ENCODE results near the gene ATCAY. TPM values are rescaled to one million over a fixed set of nuclear protein-coding genes. Genes with fewer than 3 reads are reported as not detected.

ATCAY gene
- total RNA-seq, 1 donor from 2014 or later = not detected

DNA sequence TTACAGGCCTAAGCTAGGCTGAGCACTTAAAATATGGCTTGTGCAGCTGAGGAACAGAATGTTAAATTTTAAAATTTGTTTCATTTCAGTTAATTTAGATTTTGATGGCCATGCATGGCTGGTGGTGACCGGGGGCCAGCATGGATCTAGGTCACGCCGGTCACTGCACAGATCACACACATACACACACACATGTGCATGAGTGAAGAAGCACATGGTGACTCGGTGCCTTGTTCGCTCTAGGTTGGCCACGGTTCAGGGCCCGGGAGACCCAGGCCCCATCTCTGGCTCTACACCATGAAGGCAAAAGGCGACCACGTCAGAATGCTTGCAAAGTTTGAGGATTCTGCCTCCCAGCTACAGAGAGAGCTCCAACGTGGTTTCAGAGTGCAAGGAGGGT is 39.7 kb upstream of the ATCAY start:
- intact Hi-C loops (cut with micrococcal nuclease) = no loop called here
- no peaks in the 10 kb centered on the region for H3K4me1 ChIP-seq
- H3K27me3 ChIP-seq (ENCODE audit: low read depth) = peaks cover 20% of the 10 kb centered on the region
- H3K27ac ChIP-seq (replicated peaks) = no peak overlapping the region
- no peaks in the 10 kb centered on the region for H3K9me3 ChIP-seq (replicated peaks)
- TF ChIP-seq, protein P1, sequence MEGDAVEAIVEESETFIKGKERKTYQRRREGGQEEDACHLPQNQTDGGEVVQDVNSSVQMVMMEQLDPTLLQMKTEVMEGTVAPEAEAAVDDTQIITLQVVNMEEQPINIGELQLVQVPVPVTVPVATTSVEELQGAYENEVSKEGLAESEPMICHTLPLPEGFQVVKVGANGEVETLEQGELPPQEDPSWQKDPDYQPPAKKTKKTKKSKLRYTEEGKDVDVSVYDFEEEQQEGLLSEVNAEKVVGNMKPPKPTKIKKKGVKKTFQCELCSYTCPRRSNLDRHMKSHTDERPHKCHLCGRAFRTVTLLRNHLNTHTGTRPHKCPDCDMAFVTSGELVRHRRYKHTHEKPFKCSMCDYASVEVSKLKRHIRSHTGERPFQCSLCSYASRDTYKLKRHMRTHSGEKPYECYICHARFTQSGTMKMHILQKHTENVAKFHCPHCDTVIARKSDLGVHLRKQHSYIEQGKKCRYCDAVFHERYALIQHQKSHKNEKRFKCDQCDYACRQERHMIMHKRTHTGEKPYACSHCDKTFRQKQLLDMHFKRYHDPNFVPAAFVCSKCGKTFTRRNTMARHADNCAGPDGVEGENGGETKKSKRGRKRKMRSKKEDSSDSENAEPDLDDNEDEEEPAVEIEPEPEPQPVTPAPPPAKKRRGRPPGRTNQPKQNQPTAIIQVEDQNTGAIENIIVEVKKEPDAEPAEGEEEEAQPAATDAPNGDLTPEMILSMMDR (IDR thresholded peaks at IDR 0.05; ENCODE audit: borderline replicate concordance) = no peak
- no peaks in the 10 kb centered on the region for H3K36me3 ChIP-seq
- no peak for DNase-seq
- H3K4me3 ChIP-seq = no peak overlapping the region

DNA sequence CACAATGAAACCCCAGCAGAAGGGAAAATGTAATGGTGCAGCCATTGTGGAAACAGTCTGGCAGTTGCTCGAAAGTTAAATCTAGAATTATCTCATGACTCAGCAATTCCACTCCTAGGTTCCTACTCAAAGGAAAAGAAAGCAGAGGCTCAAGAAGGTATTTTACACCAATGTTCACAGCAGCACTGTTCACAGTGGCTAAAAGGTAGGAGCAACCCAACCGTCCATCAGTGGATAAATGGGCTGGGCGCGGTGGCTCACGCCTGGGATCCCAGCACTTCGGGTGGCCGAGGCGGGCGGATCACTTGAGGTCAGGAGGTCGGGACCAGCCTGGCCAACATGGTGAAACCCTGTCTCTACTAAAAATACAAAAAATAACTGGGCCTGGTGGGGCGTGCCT is 37.5 kb upstream of the ATCAY start:
- Histone ChIP-seq H3K27me3 (ENCODE audit: low read depth) (peaks cover 20% of the 10 kb centered on the region), H3K9me3 (replicated peaks) (peaks cover 4% of the 10 kb centered on the region), H3K4me3 (no peak overlapping the region), H3K4me1 (no peaks in the 10 kb centered on the region), H3K36me3 (no peaks in the 10 kb centered on the region), H3K27ac (replicated peaks) (no peak overlapping the region)
- TF ChIP-seq, protein P1 (IDR thresholded peaks at IDR 0.05; ENCODE audit: borderline replicate concordance) = no peak
- intact Hi-C loops (cut with micrococcal nuclease) = no loop called here
- no peak for DNase-seq

- no peak overlapping the region for H3K27ac ChIP-seq (replicated peaks)
- H3K4me1 ChIP-seq = no peaks in the 10 kb centered on the region
- TF ChIP-seq, protein P1 (IDR thresholded peaks at IDR 0.05; ENCODE audit: borderline replicate concordance) = no peak
- no peaks in the 10 kb centered on the region for H3K36me3 ChIP-seq
- intact Hi-C loops (cut with micrococcal nuclease) = no loop called here
- no peak overlapping the region for H3K4me3 ChIP-seq
- no peak for DNase-seq
- peaks cover 4% of the 10 kb centered on the region for H3K9me3 ChIP-seq (replicated peaks)
- H3K27me3 ChIP-seq (ENCODE audit: low read depth) = peaks cover 17% of the 10 kb centered on the region
Observed at GRCh38 chr19:3844596-3844995, 35.9 kb upstream of the ATCAY start.

GRCh38 chr19:3849092-3849491 is 31.4 kb upstream of the ATCAY start:
- intact Hi-C loops (cut with micrococcal nuclease) = no loop called here

GRCh38 chr19:3849787-3850186 is 30.7 kb upstream of the ATCAY start:
- intact Hi-C loops (cut with micrococcal nuclease) = no loop called here
- peaks cover 4% of the 10 kb centered on the region for H3K27me3 ChIP-seq (ENCODE audit: low read depth)
- no peak overlapping the region for H3K4me3 ChIP-seq
- peaks cover 24% of the 10 kb centered on the region for H3K9me3 ChIP-seq (replicated peaks)
- TF ChIP-seq, protein P1 (IDR thresholded peaks at IDR 0.05; ENCODE audit: borderline replicate concordance) = no peak
- H3K27ac ChIP-seq (replicated peaks) = no peak overlapping the region
- no peak for DNase-seq
- H3K4me1 ChIP-seq = no peaks in the 10 kb centered on the region
- no peaks in the 10 kb centered on the region for H3K36me3 ChIP-seq

More at GRCh38 chr19:3849092-3849491, 31.4 kb upstream of the ATCAY start:
- Histone ChIP-seq H3K27ac (replicated peaks) (no peak overlapping the region), H3K27me3 (ENCODE audit: low read depth) (peaks cover 6% of the 10 kb centered on the region), H3K4me1 (no peaks in the 10 kb centered on the region), H3K4me3 (no peak overlapping the region), H3K9me3 (replicated peaks) (peaks cover 24% of the 10 kb centered on the region), H3K36me3 (no peaks in the 10 kb centered on the region)
- TF ChIP-seq, protein P1 (IDR thresholded peaks at IDR 0.05; ENCODE audit: borderline replicate concordance) = no peak
- DNase-seq = no peak

Data from left ventricle myocardium inferior (tissue), 1 donor.